HepG2 (cell line): ENCODE results near the gene SLC2A5. TPM values are rescaled to one million over a fixed set of nuclear protein-coding genes. Genes with fewer than 3 reads are reported as not detected.

Source experiments
- ATAC-seq: fragments of 200-7000 bp; cut with Tn5 transposase; 3 replicates; pipeline ENCODE4 v1.9.1; 2020; ENCODE audit warnings: mild to moderate bottlenecking, moderate library complexity
- Bru-seq: library from RNA; stranded (reverse); fragments of 400-500 nt; gene quantifications from one replicate; lab custom pipeline; 2021; lab: Mats Ljungman, UMichigan
- BruChase-seq, 2 experiments: library from RNA; stranded (reverse); fragments of 400-500 nt; gene quantifications; one replicate each; lab custom pipeline; 2021; lab: Mats Ljungman, UMichigan
- BruUV-seq: library from RNA; stranded (reverse); fragments of 400-500 nt; replicated peaks from 2 replicates; lab custom pipeline; 2021; lab: Mats Ljungman, UMichigan
- CTCF ChIA-PET: fragments of 300-600 bp; formaldehyde crosslinking; extraction: SDS; loops from one replicate; lab custom pipeline; 2021; ENCODE audit warnings: low total read pairs, inconsistent platforms, low intra/inter-chr PET ratio; lab: Yijun Ruan, JAX
- POLR2A ChIA-PET: fragments of 350-600 bp; sonication (Branson Sonifier 250); formaldehyde crosslinking; loops from one replicate; lab custom pipeline; 2020; ENCODE audit warnings: antibody characterized with exemption, inconsistent platforms; lab: Yijun Ruan, JAX
- DNase-seq: peaks from one replicate; pipeline ENCODE4 v3.0.0-alpha.2; 2015; ENCODE audit warnings: low spot score
- FAIRE-seq: peaks from 3 replicates; lab custom pipeline; 2011; peaks lifted over from hg19 to GRCh38; lab: Jason Lieb, UNC
- H2AFZ ChIP-seq: one replicate; pipeline ENCODE4 v1.6.1; 2011; ENCODE audit warnings: low read length, inconsistent platforms
- H3K27ac ChIP-seq: fragments of 300-600 bp; 3 replicates; pipeline ENCODE4 v1.8.0; 2011; ENCODE audit warnings: mixed run types, mild to moderate bottlenecking, mixed read lengths, low read length, inconsistent platforms; ENCODE audit not compliant: insufficient read depth; ENCODE audit errors: extremely low read length
- H3K27me3 ChIP-seq, 2 experiments: fragments of 200-600 bp in 1 of 2; 2 replicates in 1 of 2; 3 replicates in 1 of 2; pipeline versions ENCODE4 v1.6.0 to v1.8.0; 2011; ENCODE audit warnings: low read length in 2 of 2, mild to moderate bottlenecking in 2 of 2, moderate library complexity in 2 of 2, inconsistent platforms in 1 of 2; ENCODE audit not compliant: insufficient read depth in 2 of 2, control insufficient read depth in 1 of 2
- H3K36me3 ChIP-seq, 2 experiments: fragments of 200-600 bp in 1 of 2; replicated peaks in 1 of 2; 2 replicates in 1 of 2; 3 replicates in 1 of 2; pipeline versions ENCODE4 v1.5.1 to v1.8.0; 2011; ENCODE audit warnings: low read length in 2 of 2, inconsistent platforms in 1 of 2; ENCODE audit not compliant: insufficient read depth in 2 of 2, control insufficient read depth in 1 of 2
- H3K4me1 ChIP-seq: 2 replicates; pipeline ENCODE4 v1.5.1; 2012; ENCODE audit warnings: low read length, inconsistent platforms; ENCODE audit not compliant: insufficient read depth
- H3K4me2 ChIP-seq: 2 replicates; pipeline ENCODE4 v1.6.0; 2011; ENCODE audit warnings: low read depth, low read length, inconsistent platforms
- H3K4me3 ChIP-seq, 3 experiments: fragments of 200-600 bp in 1 of 3; sonication (generic), shearing (Covaris generic) in 1 of 3; replicated peaks in 1 of 3; 2 replicates each; pipeline ENCODE4 v1.5.1; 2011 to 2016; ENCODE audit warnings: low read length in 3 of 3, inconsistent platforms in 2 of 3, low read depth in 2 of 3, mild to moderate bottlenecking in 2 of 3, control low read depth in 1 of 3, mixed read lengths in 1 of 3; ENCODE audit not compliant: insufficient read depth in 1 of 3
- H3K79me2 ChIP-seq: one replicate; pipeline ENCODE4 v1.6.1; 2011; ENCODE audit warnings: low read length, inconsistent platforms; ENCODE audit not compliant: insufficient read depth
- H3K9ac ChIP-seq: 2 replicates; pipeline ENCODE4 v1.6.0; 2011; ENCODE audit warnings: mild to moderate bottlenecking, low read depth, low read length, inconsistent platforms; ENCODE audit not compliant: insufficient read depth
- H3K9me3 ChIP-seq: 2 replicates; pipeline ENCODE4 v1.5.1; 2012; ENCODE audit warnings: mild to moderate bottlenecking, low read length
- H4K20me1 ChIP-seq: 2 replicates; pipeline ENCODE4 v1.6.0; 2011; ENCODE audit warnings: inconsistent platforms, mild to moderate bottlenecking, low read length, moderate library complexity; ENCODE audit not compliant: insufficient read depth
- SAP130 ChIP-seq: IDR thresholded peaks from 2 replicates; pipeline ENCODE4 v1.6.1; 2016; ENCODE audit warnings: low read depth
- WGBS: methylation state at CpG from one replicate; pipeline ENCODE4 v1.1.6; 2017; ENCODE audit warnings: low lambda C conversion rate; 5-methylcytosine and 5-hydroxymethylcytosine counted together
- in situ Hi-C: cut with HindIII; loops from 2 replicates; pipeline ENCODE4 v1.10.0; 2017; ENCODE audit warnings: low pct_unique_long_range_greater_than_20kb; ENCODE audit not compliant: extremely low pct_ligation_motif_present
- intact Hi-C: fragments of 100-400 bp; cut with micrococcal nuclease; formaldehyde crosslinking; loops from one replicate; pipeline ENCODE4 v1.10.0; 2022; ENCODE audit not compliant: unreplicated experiment
- long read RNA-seq, 2 experiments: library from RNA in 1 of 2; library from polyadenylated mRNA in 1 of 2; stranded (forward) in 1 of 2; unstranded in 1 of 2; transcript quantifications; one replicate each; pipeline ENCODE4 v2.0.0, GENCODE V29; 2019 to 2022
- polyA minus RNA-seq, 3 experiments: library from RNA; depleted of rRNA, polyadenylated mRNA; stranded (reverse); fragments of >200 nt; gene quantifications; 2 replicates each; pipeline ENCODE4 v1.2.3, GENCODE V29; 2011; ENCODE audit warnings: low replicate concordance in 1 of 3
- polyA plus RNA-seq, 8 experiments: library from polyadenylated mRNA; depleted of rRNA in 3 of 8; stranded (reverse) in 7 of 8; unstranded in 1 of 8; fragments of >200 nt; fragmentation: Illumina TruSeq in 4 of 8; extraction: Trizol in 4 of 8; gene quantifications; 2 replicates each; pipeline versions ENCODE4 v1.2.1 to v1.2.3, GENCODE V29; 2011 to 2016; ENCODE audit warnings: low read depth in 4 of 8, missing spikeins in 1 of 8, mixed read lengths in 1 of 8; ENCODE audit not compliant: insufficient read depth in 1 of 8
- total RNA-seq, 5 experiments: library from RNA; depleted of rRNA; stranded (reverse); fragments of >200 nt; fragmentation: Illumina TruSeq; extraction: Trizol; gene quantifications; 2 replicates each; pipeline ENCODE4 v1.2.3, GENCODE V29; 2016; ENCODE audit warnings: low read depth in 1 of 5
- TF ChIP-seq, protein P1 (sequence below): sonication (generic); formaldehyde crosslinking; IDR thresholded peaks from 2 replicates; pipeline ENCODE4 v1.5.1; 2020; ENCODE audit warnings: mild to moderate bottlenecking, missing genetic modification reagents, moderate library complexity

Gene SLC2A5, protein sequence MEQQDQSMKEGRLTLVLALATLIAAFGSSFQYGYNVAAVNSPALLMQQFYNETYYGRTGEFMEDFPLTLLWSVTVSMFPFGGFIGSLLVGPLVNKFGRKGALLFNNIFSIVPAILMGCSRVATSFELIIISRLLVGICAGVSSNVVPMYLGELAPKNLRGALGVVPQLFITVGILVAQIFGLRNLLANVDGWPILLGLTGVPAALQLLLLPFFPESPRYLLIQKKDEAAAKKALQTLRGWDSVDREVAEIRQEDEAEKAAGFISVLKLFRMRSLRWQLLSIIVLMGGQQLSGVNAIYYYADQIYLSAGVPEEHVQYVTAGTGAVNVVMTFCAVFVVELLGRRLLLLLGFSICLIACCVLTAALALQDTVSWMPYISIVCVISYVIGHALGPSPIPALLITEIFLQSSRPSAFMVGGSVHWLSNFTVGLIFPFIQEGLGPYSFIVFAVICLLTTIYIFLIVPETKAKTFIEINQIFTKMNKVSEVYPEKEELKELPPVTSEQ
- total RNA-seq (2016; rRNA removed; fragmentation: Illumina TruSeq; extraction: Trizol) (0.04 TPM in 1 of 2 replicates, not detected in the other), polyA plus RNA-seq (2011; rRNA removed) (0.54 and 0.80 TPM in 2 replicates), polyA minus RNA-seq (2011; rRNA and poly(A)+ RNA removed; ENCODE audit: low replicate concordance) (0.24 TPM in 1 of 2 replicates, not detected in the other), Bru-seq, nascent RNA (percentile 6 among the genes with signal in this experiment), BruChase-seq, experiment 1, labeled RNA remaining after a 6-hour chase (percentile 17 among the genes with signal in this experiment), BruChase-seq, experiment 2, labeled RNA remaining after a 2-hour chase (percentile 10 among the genes with signal in this experiment)
- not detected in 2 replicates for total RNA-seq (2016; cell fraction: cytosol; rRNA removed; fragmentation: Illumina TruSeq; extraction: Trizol; ENCODE audit: low read depth)
- total RNA-seq (2016; cell fraction: insoluble cytoplasmic fraction; rRNA removed; fragmentation: Illumina TruSeq; extraction: Trizol), result not detected in 2 replicates
- total RNA-seq (2016; cell fraction: membrane; rRNA removed; fragmentation: Illumina TruSeq; extraction: Trizol), result not detected in 2 replicates
- total RNA-seq (2016; cell fraction: nucleus; rRNA removed; fragmentation: Illumina TruSeq; extraction: Trizol), result not detected in 2 replicates
- polyA plus RNA-seq (2011; cell fraction: cytosol; rRNA removed), result 0.27 and 0.46 TPM in 2 replicates
- polyA plus RNA-seq (2011; cell fraction: nucleus; rRNA removed), result 2.7 and 3.8 TPM in 2 replicates
- 0.16 and 0.68 TPM in 2 replicates for polyA plus RNA-seq (2012)
- polyA plus RNA-seq (2016; cell fraction: cytosol; fragmentation: Illumina TruSeq; extraction: Trizol; ENCODE audit: low read depth), result not detected in 2 replicates
- not detected in 2 replicates for polyA plus RNA-seq (2016; cell fraction: insoluble cytoplasmic fraction; fragmentation: Illumina TruSeq; extraction: Trizol; ENCODE audit: low read depth)
- polyA plus RNA-seq (2016; cell fraction: membrane; fragmentation: Illumina TruSeq; extraction: Trizol; ENCODE audit: low read depth), result not detected in 2 replicates
- polyA plus RNA-seq (2016; cell fraction: nucleus; fragmentation: Illumina TruSeq; extraction: Trizol; ENCODE audit: insufficient read depth, low read depth), result not detected in 2 replicates
- polyA minus RNA-seq (2011; cell fraction: cytosol; rRNA and poly(A)+ RNA removed), result 0.99 TPM in 1 of 2 replicates, not detected in the other
- polyA minus RNA-seq (2011; cell fraction: nucleus; rRNA and poly(A)+ RNA removed), result 1.2 TPM in 1 of 2 replicates, not detected in the other
- long read RNA-seq, experiment 1, full-length matches to known transcripts, result 1 of 1 reads
- long read RNA-seq, experiment 1, partial matches to known transcripts, result 0 of 1 reads
- long read RNA-seq, experiment 1, other reads (novel, unspliced or antisense), result 0 of 1 reads
- long read RNA-seq, experiment 2, result 0 reads

DNA sequence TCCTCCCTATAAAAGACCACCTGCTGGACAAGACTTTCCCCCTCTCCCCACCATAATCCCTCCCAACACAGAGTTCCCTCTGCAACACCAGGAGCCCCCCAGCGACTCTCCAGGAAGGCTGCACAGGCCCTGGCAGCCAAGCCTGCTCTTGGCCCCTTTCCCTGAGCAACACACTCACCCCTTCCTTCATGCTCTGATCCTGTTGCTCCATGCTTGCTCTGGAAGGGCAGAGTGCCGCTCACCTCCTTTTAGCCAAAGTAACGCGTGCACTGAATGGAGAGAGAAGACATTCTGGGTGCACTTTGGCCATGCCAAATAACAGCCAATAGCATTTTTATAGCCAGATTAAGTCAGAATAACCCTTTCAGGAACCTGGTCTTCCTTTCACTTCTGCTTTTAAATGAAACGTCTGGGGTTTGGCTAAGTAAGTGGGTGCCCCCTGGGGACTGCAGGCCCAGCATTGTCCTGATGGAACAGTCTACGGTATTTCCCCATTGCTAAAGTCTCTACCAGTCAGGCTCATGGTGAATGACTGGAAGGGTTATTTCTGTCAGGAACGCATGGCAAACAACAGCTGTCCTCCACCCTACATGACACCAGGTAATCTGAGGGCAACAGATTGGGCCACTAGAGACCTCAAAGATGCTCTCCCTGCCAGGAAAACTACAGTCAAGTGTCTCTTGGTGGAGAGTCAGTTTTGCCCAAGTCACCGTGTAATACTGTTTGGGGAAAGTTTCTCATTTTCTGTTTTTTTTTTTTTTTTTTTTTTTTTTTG, at the start of gene SLC2A5:
Gene SLC2A5, minus strand, starts transcription at position 310 of the 775 bp plus-strand sequence. Its CDS starts 99 bp downstream, at position 211.
- intact Hi-C loops (no loop called here), in situ Hi-C loops (no loop called here)
- CTCF ChIA-PET, result no interaction called here
- POLR2A ChIA-PET, result no interaction called here
- Histone ChIP-seq H4K20me1 (no peaks in the 10 kb centered on the region), H3K79me2 (no peaks in the 10 kb centered on the region), H3K9me3 (no peaks in the 10 kb centered on the region), H3K9ac (no peak within 1 kb of the TSS), H3K27ac (no peak within 1 kb of the TSS), H3K27me3 (peaks cover 2 to 10% of the 10 kb centered on the region in 2 experiments; a peak in 4 of 5 replicates), H3K4me3 (peak within 1 kb of the TSS in 1 of 3 experiments; percentile 12; a peak in 2 of 6 replicates), H3K4me2 (peak within 1 kb of the TSS; percentile 61), H2AFZ (peak within 1 kb of the TSS; percentile 64), H3K36me3 (no peaks in the 10 kb centered on the region), H3K4me1 (peaks cover 58% of the 10 kb centered on the region)
- TF ChIP-seq, protein P1, sequence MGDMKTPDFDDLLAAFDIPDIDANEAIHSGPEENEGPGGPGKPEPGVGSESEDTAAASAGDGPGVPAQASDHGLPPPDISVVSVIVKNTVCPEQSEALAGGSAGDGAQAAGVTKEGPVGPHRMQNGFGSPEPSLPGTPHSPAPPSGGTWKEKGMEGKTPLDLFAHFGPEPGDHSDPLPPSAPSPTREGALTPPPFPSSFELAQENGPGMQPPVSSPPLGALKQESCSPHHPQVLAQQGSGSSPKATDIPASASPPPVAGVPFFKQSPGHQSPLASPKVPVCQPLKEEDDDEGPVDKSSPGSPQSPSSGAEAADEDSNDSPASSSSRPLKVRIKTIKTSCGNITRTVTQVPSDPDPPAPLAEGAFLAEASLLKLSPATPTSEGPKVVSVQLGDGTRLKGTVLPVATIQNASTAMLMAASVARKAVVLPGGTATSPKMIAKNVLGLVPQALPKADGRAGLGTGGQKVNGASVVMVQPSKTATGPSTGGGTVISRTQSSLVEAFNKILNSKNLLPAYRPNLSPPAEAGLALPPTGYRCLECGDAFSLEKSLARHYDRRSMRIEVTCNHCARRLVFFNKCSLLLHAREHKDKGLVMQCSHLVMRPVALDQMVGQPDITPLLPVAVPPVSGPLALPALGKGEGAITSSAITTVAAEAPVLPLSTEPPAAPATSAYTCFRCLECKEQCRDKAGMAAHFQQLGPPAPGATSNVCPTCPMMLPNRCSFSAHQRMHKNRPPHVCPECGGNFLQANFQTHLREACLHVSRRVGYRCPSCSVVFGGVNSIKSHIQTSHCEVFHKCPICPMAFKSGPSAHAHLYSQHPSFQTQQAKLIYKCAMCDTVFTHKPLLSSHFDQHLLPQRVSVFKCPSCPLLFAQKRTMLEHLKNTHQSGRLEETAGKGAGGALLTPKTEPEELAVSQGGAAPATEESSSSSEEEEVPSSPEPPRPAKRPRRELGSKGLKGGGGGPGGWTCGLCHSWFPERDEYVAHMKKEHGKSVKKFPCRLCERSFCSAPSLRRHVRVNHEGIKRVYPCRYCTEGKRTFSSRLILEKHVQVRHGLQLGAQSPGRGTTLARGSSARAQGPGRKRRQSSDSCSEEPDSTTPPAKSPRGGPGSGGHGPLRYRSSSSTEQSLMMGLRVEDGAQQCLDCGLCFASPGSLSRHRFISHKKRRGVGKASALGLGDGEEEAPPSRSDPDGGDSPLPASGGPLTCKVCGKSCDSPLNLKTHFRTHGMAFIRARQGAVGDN (CRISPR knock-in tag), result peak; percentile 37
- TF ChIP-seq SAP130 (CRISPR knock-in tag), result no peak
- peak; percentile 55 for ATAC-seq
- WGBS, result 15% methylated on average over 7 of the region's 8 CpGs
- DNase-seq, result no peak
- FAIRE-seq, result no peak
- no TSS peak for BruUV-seq
